Karpas-422 (cell line): ENCODE data around the gene TAF9B. TPM values are rescaled to one million over a fixed set of nuclear protein-coding genes. Genes with fewer than 3 reads are reported as not detected.

Source experiments
- DNase-seq: peaks from one replicate; pipeline ENCODE4 v3.0.0-alpha.2; 2015
- H2AFZ ChIP-seq: fragments of 200-600 bp; sonication (generic); 2 replicates; pipeline ENCODE4 v1.6.1; 2014; ENCODE audit warnings: antibody characterized with exemption, low read length, mixed read lengths
- H3K27ac ChIP-seq: fragments of 200-600 bp; sonication (generic); 2 replicates; pipeline ENCODE4 v1.5.1; 2014; ENCODE audit warnings: mild to moderate bottlenecking, low read length, moderate library complexity
- H3K27me3 ChIP-seq: fragments of 200-600 bp; sonication (generic); 2 replicates; pipeline ENCODE4 v1.6.1; 2014; ENCODE audit warnings: low read length, mixed read lengths
- H3K36me3 ChIP-seq: fragments of 200-600 bp; sonication (generic); 2 replicates; pipeline ENCODE4 v1.6.1; 2014; ENCODE audit warnings: low read length, mixed read lengths; ENCODE audit not compliant: insufficient read depth
- H3K4me1 ChIP-seq: fragments of 200-600 bp; sonication (generic); 2 replicates; pipeline ENCODE4 v1.6.1; 2014; ENCODE audit warnings: mild to moderate bottlenecking, low read length, mixed read lengths
- H3K4me2 ChIP-seq: fragments of 200-600 bp; sonication (generic); 2 replicates; pipeline ENCODE4 v1.6.1; 2014; ENCODE audit warnings: low read length, low read depth, mild to moderate bottlenecking; ENCODE audit not compliant: poor library complexity, severe bottlenecking
- H3K4me3 ChIP-seq: fragments of 200-600 bp; sonication (generic); 2 replicates; pipeline ENCODE4 v1.5.1; 2014; ENCODE audit warnings: mild to moderate bottlenecking, antibody characterized with exemption, low read length, mixed read lengths
- H3K79me2 ChIP-seq: fragments of 200-600 bp; sonication (generic); 2 replicates; pipeline ENCODE4 v1.6.1; 2014; ENCODE audit warnings: mild to moderate bottlenecking, low read length, mixed read lengths
- H3K9ac ChIP-seq: fragments of 200-600 bp; sonication (generic); 2 replicates; pipeline ENCODE4 v1.6.0; 2014; ENCODE audit warnings: low read length
- H3K9me2 ChIP-seq: fragments of 200-600 bp; sonication (generic), shearing (Covaris generic); replicated peaks from 2 replicates; pipeline ENCODE4 v1.6.0; 2014; ENCODE audit warnings: mild to moderate bottlenecking, low read length, moderate library complexity; ENCODE audit not compliant: insufficient read depth
- H3K9me3 ChIP-seq: fragments of 300-700, 200-600 bp; sonication (generic); 2 replicates; pipeline ENCODE4 v1.6.1; 2014; ENCODE audit warnings: low read length, mixed read lengths
- H4K20me1 ChIP-seq: fragments of 200-600 bp; sonication (generic); 2 replicates; pipeline ENCODE4 v1.6.1; 2014; ENCODE audit warnings: mild to moderate bottlenecking, antibody characterized with exemption, low read length, low read depth; ENCODE audit not compliant: insufficient read depth
- total RNA-seq: library from RNA; depleted of rRNA; stranded (reverse); fragments of >200 nt; shearing (Covaris generic); gene quantifications from 2 replicates; pipeline ENCODE4 v1.2.3, GENCODE V29; 2014; ENCODE audit warnings: low replicate concordance

Gene TAF9B
- total RNA-seq, 1 experiment from 2014 or later = 4.8 TPM

DNA sequence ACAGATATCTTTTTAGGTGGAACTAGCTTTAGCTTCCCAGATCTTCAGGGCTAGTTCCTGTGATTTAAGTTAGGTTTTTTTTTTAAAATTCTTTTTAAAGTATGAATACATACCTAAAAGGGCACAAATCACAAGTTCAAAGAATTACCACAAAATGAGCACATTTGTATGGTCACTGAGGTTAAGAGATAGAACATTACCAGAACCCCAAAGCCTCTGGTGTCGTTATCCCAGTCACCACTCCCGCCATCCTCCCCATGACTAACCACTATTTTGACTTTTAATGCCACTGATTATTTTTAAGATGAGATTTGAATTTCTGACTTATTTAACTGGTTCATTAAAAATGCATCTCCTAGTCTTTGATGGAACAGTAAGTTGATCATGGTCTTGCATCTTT lies 30.0 kb downstream of the TAF9B start:
- Histone ChIP-seq H3K9me3 (no peaks in the 10 kb centered on the region), H3K4me2 (no peak overlapping the region), H3K27ac (no peak overlapping the region), H3K79me2 (peaks cover 96% of the 10 kb centered on the region), H4K20me1 (peaks cover 68% of the 10 kb centered on the region), H2AFZ (no peak overlapping the region), H3K4me1 (peaks cover 37% of the 10 kb centered on the region), H3K27me3 (no peaks in the 10 kb centered on the region), H3K36me3 (peaks cover 52% of the 10 kb centered on the region), H3K9me2 (no peaks in the 10 kb centered on the region), H3K4me3 (no peak overlapping the region), H3K9ac (no peak overlapping the region)
- no peak for DNase-seq

GRCh38 chrX:78106651-78106986 lies 32.8 kb downstream of the TAF9B start:
- Histone ChIP-seq H3K9me2 (no peaks in the 10 kb centered on the region), H3K9me3 (no peaks in the 10 kb centered on the region), H3K27ac (no peak overlapping the region), H3K4me2 (peak overlapping the region; percentile 77), H3K4me3 (peak overlapping the region; percentile 91; the same call in 1 of the 2 replicates), H3K27me3 (no peaks in the 10 kb centered on the region), H3K4me1 (peaks cover 45% of the 10 kb centered on the region), H4K20me1 (peaks cover 49% of the 10 kb centered on the region), H3K9ac (no peak overlapping the region), H2AFZ (no peak overlapping the region), H3K79me2 (peaks cover 72% of the 10 kb centered on the region), H3K36me3 (peaks cover 42% of the 10 kb centered on the region)
- no peak for DNase-seq

DNA sequence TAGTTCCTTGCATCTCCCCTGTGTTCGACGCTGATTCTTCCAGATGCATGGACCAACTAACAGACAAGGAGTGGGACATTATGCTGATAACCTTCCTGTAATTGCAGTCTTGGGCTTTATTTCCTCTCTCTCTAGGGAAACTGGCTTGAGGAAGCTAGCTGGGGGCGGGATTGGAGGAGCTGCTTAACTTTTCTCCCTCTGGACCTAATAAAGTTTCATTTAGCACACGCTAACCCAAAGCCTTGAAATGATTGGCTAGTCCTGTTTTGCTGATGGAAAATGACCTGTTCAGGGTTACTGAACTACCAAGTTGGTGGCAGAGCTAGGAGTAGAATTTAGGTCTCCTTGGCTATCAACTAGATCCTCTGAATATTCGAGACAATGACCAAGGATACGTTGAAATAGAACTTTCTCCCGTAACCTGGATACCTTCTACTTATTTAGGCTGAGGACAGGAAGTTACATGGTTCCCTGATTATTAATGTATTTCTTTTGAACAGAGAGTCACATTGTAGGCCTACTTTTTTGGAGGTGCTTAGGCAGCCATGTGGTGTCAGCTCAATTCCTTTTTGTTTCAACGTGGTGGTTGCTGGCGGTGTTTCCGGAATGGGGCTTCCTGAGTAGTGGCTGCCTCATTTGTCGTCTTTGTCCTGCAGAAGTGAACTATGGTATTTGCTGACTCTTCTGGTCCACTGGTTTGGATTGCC lies 33.4 kb downstream of the TAF9B start:
- H4K20me1 ChIP-seq = peaks cover 46% of the 10 kb centered on the region
- H3K4me2 ChIP-seq = peak overlapping the region; percentile 77
- H3K9ac ChIP-seq = peak overlapping the region; percentile 94
- H3K36me3 ChIP-seq = peaks cover 37% of the 10 kb centered on the region
- DNase-seq = no peak
- no peaks in the 10 kb centered on the region for H3K9me2 ChIP-seq
- H3K27ac ChIP-seq = no peak overlapping the region
- no peaks in the 10 kb centered on the region for H3K9me3 ChIP-seq
- H3K4me1 ChIP-seq = peaks cover 45% of the 10 kb centered on the region
- no peak overlapping the region for H2AFZ ChIP-seq
- H3K79me2 ChIP-seq = peaks cover 67% of the 10 kb centered on the region
- H3K4me3 ChIP-seq = peak overlapping the region; percentile 91
- H3K27me3 ChIP-seq = no peaks in the 10 kb centered on the region

- peaks cover 44% of the 10 kb centered on the region for H4K20me1 ChIP-seq
- H3K4me2 ChIP-seq = peak overlapping the region; percentile 77
- peaks cover 33% of the 10 kb centered on the region for H3K36me3 ChIP-seq
- H3K27me3 ChIP-seq = no peaks in the 10 kb centered on the region
- H3K9me3 ChIP-seq = no peaks in the 10 kb centered on the region
- no peaks in the 10 kb centered on the region for H3K9me2 ChIP-seq
- H3K79me2 ChIP-seq = peaks cover 56% of the 10 kb centered on the region
- no peak overlapping the region for H2AFZ ChIP-seq
- H3K9ac ChIP-seq = peak overlapping the region; percentile 94
- peaks cover 45% of the 10 kb centered on the region for H3K4me1 ChIP-seq
- H3K4me3 ChIP-seq = peak overlapping the region; percentile 91
- peak overlapping the region; percentile 83 for H3K27ac ChIP-seq
- peak; percentile 87 for DNase-seq
Observed at GRCh38 chrX:78104447-78105176, 34.8 kb downstream of the TAF9B start.

DNA sequence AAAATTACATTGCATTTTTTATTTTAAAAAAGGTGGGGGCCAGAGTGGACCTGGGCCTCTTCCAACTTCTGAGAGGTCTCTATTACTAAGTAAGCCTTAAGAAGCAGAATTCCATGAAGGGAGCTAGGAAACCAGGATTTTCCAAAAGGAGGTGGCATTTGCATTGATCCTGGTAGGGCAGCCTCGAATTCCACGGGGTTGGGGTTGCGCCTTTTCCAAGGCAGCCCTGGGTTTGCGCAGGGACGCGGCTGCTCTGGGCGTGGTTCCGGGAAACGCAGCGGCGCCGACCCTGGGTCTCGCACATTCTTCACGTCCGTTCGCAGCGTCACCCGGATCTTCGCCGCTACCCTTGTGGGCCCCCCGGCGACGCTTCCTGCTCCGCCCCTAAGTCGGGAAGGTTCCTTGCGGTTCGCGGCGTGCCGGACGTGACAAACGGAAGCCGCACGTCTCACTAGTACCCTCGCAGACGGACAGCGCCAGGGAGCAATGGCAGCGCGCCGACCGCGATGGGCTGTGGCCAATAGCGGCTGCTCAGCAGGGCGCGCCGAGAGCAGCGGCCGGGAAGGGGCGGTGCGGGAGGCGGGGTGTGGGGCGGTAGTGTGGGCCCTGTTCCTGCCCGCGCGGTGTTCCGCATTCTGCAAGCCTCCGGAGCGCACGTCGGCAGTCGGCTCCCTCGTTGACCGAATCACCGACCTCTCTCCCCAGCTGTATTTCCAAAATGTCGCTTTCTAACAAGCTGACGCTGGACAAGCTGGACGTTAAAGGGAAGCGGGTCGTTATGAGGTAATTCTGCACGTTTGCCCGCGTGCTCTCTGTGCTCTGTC lies 35.6 kb downstream of the TAF9B start, which contains the start of gene PGK1:
Gene PGK1 (plus strand): TSS at position 626 of the 824 bp plus-strand sequence. CDS start 93 bp downstream, at position 719.
- Histone ChIP-seq H2AFZ (no peak within 1 kb of the TSS), H3K4me3 (peak within 1 kb of the TSS; percentile 91), H3K79me2 (peaks cover 48% of the 10 kb centered on the region)

GRCh38 chrX:78103001-78103622 lies 36.3 kb downstream of the TAF9B start:
- Histone ChIP-seq H3K27ac (peak overlapping the region; percentile 58; the same call in 1 of the 2 replicates), H3K27me3 (no peaks in the 10 kb centered on the region), H4K20me1 (peaks cover 30% of the 10 kb centered on the region), H3K9me2 (no peaks in the 10 kb centered on the region), H3K4me3 (peak overlapping the region; percentile 62; the same call in 1 of the 2 replicates), H3K9ac (peak overlapping the region; percentile 65), H2AFZ (no peak overlapping the region), H3K36me3 (peaks cover 21% of the 10 kb centered on the region), H3K9me3 (no peaks in the 10 kb centered on the region), H3K79me2 (peaks cover 41% of the 10 kb centered on the region), H3K4me1 (peaks cover 38% of the 10 kb centered on the region), H3K4me2 (peak overlapping the region; percentile 66)
- DNase-seq = no peak

More for the DNA sequence above, 35.6 kb downstream of the TAF9B start, which contains the start of gene PGK1:
- H3K27me3 ChIP-seq = no peaks in the 10 kb centered on the region
- H3K9ac ChIP-seq = peak within 1 kb of the TSS; percentile 94
- H3K27ac ChIP-seq = peak within 1 kb of the TSS; percentile 83
- H3K9me2 ChIP-seq = no peaks in the 10 kb centered on the region
- peaks cover 37% of the 10 kb centered on the region for H4K20me1 ChIP-seq
- peaks cover 44% of the 10 kb centered on the region for H3K4me1 ChIP-seq
- peak within 1 kb of the TSS; percentile 77 for H3K4me2 ChIP-seq
- peaks cover 26% of the 10 kb centered on the region for H3K36me3 ChIP-seq
- no peaks in the 10 kb centered on the region for H3K9me3 ChIP-seq
- DNase-seq = peak; percentile 97

- H3K9me3 ChIP-seq = no peaks in the 10 kb centered on the region
- no peaks in the 10 kb centered on the region for H3K9me2 ChIP-seq
- H2AFZ ChIP-seq = no peak overlapping the region
- peaks cover 21% of the 10 kb centered on the region for H4K20me1 ChIP-seq
- peaks cover 30% of the 10 kb centered on the region for H3K79me2 ChIP-seq
- no peak overlapping the region for H3K4me3 ChIP-seq
- H3K27ac ChIP-seq = no peak overlapping the region
- peaks cover 28% of the 10 kb centered on the region for H3K4me1 ChIP-seq
- H3K27me3 ChIP-seq = no peaks in the 10 kb centered on the region
- no peak overlapping the region for H3K9ac ChIP-seq
- peaks cover 16% of the 10 kb centered on the region for H3K36me3 ChIP-seq
- no peak overlapping the region for H3K4me2 ChIP-seq
- peak; percentile 48 for DNase-seq
Observed at GRCh38 chrX:78102091-78102490, 37.4 kb downstream of the TAF9B start.
